NCI-H2227 treated with DMSO at 0.1 percent for 48 hours (cell line): ENCODE data around the gene GPANK1.

Experiments
- DNase-seq: peaks from one replicate; lab custom pipeline; 2025; lab: John Stamatoyannopoulos, UW

Gene GPANK1

GRCh38 chr6:31662124-31662723 is 2.6 kb downstream of the GPANK1 start:
- no peak for DNase-seq

GRCh38 chr6:31661262-31662123 is 3.3 kb downstream of the GPANK1 start:
- DNase-seq = no peak

DNA sequence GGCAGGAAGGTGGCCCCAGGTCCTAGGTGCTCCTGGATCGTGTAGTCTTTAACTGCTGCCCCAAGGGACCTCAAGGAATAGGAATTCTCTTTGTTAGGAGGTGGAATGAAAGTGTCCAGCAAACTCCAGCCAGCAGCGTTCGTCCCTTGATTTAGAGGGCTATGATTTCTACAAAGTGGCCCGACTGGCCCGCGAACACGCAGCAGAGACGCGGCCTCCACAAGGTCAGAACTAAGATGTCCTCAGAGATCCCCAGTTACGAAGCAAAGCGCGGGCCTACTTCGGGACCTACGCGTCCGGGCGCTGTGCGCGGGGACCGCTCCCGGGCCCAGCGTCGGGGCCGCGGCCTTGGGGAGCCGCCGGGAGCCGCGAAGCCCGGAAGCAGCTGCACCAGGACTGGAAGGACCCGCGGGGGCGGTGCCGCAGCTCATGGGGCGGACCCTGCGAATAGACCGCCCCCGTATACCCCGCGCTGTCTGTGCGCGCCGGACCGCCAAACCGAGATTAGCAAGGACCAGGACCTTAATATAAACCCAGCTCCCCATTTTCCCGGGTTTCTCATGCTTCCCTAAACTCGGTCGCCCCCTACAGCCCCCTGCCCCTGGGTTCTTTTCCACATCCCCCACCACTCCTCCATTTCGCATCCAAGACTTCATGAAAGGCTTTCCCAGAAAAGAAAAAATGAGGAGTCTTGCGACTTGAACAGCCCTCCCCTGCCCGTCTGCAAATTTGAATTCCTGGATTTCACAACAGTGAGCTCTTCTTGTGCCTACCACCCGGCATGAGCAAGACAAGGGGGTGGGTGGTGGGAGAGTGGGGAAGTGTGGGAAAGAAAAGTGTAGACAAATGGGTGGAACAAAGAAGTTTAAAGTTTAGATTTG is 4.2 kb downstream of the GPANK1 start, which contains the start of gene C6orf47:
Gene C6orf47 (minus strand): TSS at position 398 of the 881 bp plus-strand sequence. CDS start 831 bp downstream, outside the sequence.
- peak; percentile 77 for DNase-seq

DNA sequence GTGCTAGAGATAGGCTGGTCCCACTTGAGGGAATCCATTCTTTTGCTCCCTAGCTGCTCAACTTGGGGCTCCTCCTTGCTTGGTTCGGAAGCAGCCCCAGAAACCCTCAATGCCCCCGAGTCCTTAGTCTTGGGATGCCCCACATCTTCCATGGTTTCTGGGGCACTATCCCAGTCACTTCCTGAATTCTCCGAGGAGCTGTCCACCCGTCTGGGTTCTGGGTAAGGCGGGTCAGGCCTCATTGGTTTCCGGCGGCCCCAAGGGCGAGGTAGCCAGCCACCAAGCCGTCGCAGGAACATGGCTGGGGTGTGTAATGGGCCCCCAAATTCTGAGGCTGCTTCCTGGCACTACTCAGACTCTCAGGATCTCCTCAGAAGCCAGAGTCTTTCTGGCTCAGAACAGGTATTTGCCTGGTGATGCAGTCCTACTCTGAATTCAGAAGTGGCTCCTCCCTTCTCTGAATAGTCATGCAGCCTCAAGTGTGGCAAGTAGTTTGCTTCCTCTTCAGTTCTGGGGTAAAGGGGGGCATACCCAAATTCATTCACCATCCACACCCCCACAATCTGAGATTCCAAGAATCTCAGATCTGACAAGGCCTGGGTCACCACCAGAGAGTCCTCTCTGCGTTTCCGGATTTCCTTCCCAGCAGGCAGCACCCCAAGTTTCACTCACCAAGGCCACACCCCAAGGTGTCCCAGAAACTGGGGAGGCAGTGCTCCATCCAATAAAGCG is 5.0 kb downstream of the GPANK1 start:
- no peak for DNase-seq

GRCh38 chr6:31658983-31659648 is 5.7 kb downstream of the GPANK1 start:
- no peak for DNase-seq

DNA sequence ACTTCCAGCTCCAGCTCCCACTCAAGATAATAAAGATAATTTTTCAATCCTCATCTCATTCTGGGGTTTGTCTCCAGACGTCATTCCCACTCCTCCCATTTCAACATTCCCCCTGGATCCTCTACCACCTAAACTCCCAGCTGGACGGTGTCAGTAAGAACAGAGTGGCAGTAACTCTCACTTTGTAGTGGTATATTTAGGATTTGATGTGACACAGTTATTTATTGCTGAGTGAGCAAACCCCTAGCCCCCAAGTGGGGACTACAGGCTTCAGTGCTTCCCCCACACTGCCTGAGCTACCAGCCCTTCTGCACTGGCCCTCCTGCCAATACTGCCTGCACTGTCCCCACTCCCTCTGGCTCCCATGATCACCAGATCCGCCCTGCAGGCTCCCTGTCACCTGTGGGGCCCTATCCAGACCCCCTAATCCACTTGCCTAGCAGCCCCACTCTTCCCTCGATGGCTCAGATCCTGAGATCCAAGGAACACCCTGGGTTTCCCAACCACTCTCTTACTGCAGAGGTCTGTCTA is 6.6 kb downstream of the GPANK1 start:
- no peak for DNase-seq

GRCh38 chr6:31657406-31658157 is 7.2 kb downstream of the GPANK1 start:
- DNase-seq = no peak

GRCh38 chr6:31655349-31656237 is 9.2 kb downstream of the GPANK1 start, which contains the start of gene APOM:
APOM (plus strand) TSS chr6:31655894; CDS start chr6:31655967, 73 bp downstream.
- DNase-seq = no peak

- no peak for DNase-seq
Measured at GRCh38 chr6:31654574-31655348, 10.0 kb downstream of the GPANK1 start.

GRCh38 chr6:31652925-31653724 is 11.7 kb downstream of the GPANK1 start:
- peak; percentile 99 for DNase-seq

DNA sequence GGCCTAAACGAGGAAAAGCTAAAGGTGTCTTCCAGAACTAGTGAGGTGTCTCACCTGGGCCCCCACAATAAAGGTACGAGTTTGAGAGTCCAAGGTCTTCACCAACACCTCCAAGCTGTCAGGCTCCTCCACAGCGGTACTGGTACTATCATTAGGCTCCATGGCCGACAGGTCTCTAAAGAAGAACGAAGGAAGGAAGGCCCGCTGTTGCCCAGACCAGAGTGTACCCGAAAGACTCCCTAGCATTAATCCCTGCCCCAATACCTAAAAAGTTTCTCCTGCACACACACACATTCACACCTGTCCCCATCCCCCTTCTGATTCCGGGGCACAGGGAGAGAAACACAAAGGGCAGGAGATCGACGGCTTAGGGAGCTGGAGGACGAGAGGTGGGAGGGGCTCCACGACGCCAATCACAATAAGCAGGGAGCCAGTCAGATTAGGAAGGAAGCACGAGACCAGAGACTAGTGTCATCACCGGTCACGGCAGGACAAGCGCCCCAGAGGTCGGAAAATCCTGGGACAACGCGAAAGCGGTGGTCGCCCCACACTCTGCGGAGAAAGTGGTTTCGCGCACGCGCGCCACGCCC is 13.1 kb downstream of the GPANK1 start:
- DNase-seq = no peak

- no peak for DNase-seq
Measured at GRCh38 chr6:31645325-31645724, 19.5 kb downstream of the GPANK1 start.

GRCh38 chr6:31643818-31644454 is 20.9 kb downstream of the GPANK1 start:
- no peak for DNase-seq

- DNase-seq = no peak
Measured at GRCh38 chr6:31642798-31643570, 21.8 kb downstream of the GPANK1 start.

DNA sequence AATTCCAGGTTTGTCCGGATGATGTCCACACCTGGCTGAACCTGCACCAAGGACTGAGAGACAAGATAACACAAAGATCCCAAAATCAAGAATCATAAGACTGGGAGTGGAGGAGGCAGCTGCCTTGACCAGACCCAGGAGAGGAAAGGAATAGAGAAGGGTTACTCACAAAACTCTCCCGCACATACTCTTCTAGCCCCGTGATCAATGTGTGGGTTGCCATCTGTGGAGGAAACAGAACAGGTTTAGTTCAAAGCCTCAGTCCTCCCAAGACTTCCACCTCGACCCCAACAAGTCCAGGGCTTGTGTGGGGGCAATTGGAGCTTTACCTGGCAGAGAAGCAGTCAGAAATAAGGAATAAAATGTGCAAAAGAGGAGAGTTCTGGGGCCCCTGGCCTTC is 23.4 kb downstream of the GPANK1 start:
- DNase-seq = no peak

- no peak for DNase-seq
Measured at GRCh38 chr6:31640612-31641011, 24.2 kb downstream of the GPANK1 start.
